Endothelial cell of umbilical vein (primary cell): Measurements from ENCODE around the gene NPPC. TPM values are rescaled to one million over a fixed set of nuclear protein-coding genes. Genes with fewer than 3 reads are reported as not detected.

ENCODE experiments used
- BruUV-seq: library from RNA; stranded (reverse); fragments of 400-500 nt; replicated peaks from 2 replicates; lab custom pipeline; 2021; lab: Mats Ljungman, UMichigan
- CTCF ChIA-PET: fragments of 300-600, 350-600 bp; sonication (Branson Sonifier 250); formaldehyde crosslinking; loops from one replicate; lab custom pipeline; 2021; ENCODE audit warnings: antibody characterized with exemption, inconsistent platforms; lab: Charles Lee
- POLR2A ChIA-PET: fragments of 300-600, 350-600 bp; sonication (Branson Sonifier 250); formaldehyde crosslinking; loops from one replicate; lab custom pipeline; 2021; ENCODE audit warnings: antibody characterized with exemption, inconsistent platforms; lab: Charles Lee
- DNase-seq: peaks from one replicate; pipeline ENCODE4 v3.0.0-alpha.2; 2011; ENCODE audit warnings: low read depth, low spot score
- FAIRE-seq: peaks from 2 replicates; lab custom pipeline; 2011; peaks lifted over from hg19 to GRCh38; lab: Jason Lieb, UNC
- H2AFZ ChIP-seq: 2 replicates; pipeline ENCODE4 v1.6.0; 2012; ENCODE audit warnings: low read depth, low read length, control low read depth, inconsistent platforms
- H3K27ac ChIP-seq: 2 replicates; pipeline ENCODE4 v1.5.1; 2011; ENCODE audit warnings: low read depth, mild to moderate bottlenecking, control low read depth, low read length, moderate library complexity; ENCODE audit not compliant: insufficient read depth
- H3K27me3 ChIP-seq, 2 experiments: 2 replicates each; pipeline versions ENCODE4 v1.6.0 to v1.6.1; 2011; ENCODE audit warnings: low read length in 2 of 2, mixed read lengths in 1 of 2; ENCODE audit not compliant: control insufficient read depth in 2 of 2, insufficient read depth in 2 of 2
- H3K36me3 ChIP-seq, 2 experiments: 2 replicates in 1 of 2; 3 replicates in 1 of 2; pipeline ENCODE4 v1.5.1; 2011; ENCODE audit warnings: low read length in 2 of 2, mild to moderate bottlenecking in 1 of 2, moderate library complexity in 1 of 2; ENCODE audit not compliant: control insufficient read depth in 2 of 2, insufficient read depth in 2 of 2; ENCODE audit errors: extremely low read depth in 1 of 2
- H3K4me1 ChIP-seq: 3 replicates; pipeline ENCODE4 v1.5.1; 2011; ENCODE audit warnings: mild to moderate bottlenecking, low read length; ENCODE audit not compliant: control insufficient read depth, insufficient read depth; ENCODE audit errors: extremely low read depth
- H3K4me2 ChIP-seq: 2 replicates; pipeline ENCODE4 v1.6.1; 2011; ENCODE audit warnings: low read length, control low read depth, mixed read lengths; ENCODE audit not compliant: insufficient read depth
- H3K4me3 ChIP-seq, 3 experiments: fragments of 200-600 bp in 1 of 3; sonication (generic), shearing (Covaris generic) in 1 of 3; replicated peaks in 1 of 3; 2 replicates each; pipeline ENCODE4 v1.5.1; 2011 to 2016; ENCODE audit warnings: control low read depth in 3 of 3, low read length in 3 of 3, mild to moderate bottlenecking in 2 of 3, inconsistent platforms in 1 of 3, low read depth in 1 of 3, moderate library complexity in 1 of 3; ENCODE audit not compliant: insufficient read depth in 1 of 3
- H3K79me2 ChIP-seq: 2 replicates; pipeline ENCODE4 v1.6.0; 2012; ENCODE audit warnings: low read length, inconsistent platforms; ENCODE audit not compliant: control insufficient read depth, insufficient read depth
- H3K9ac ChIP-seq: replicated peaks from 2 replicates; pipeline ENCODE3; 2011; ENCODE audit warnings: low read length, control low read depth; ENCODE audit not compliant: insufficient read depth; ENCODE audit errors: extremely low read depth
- H3K9me1 ChIP-seq: replicated peaks from 3 replicates; pipeline ENCODE4 v1.6.0; 2011; ENCODE audit warnings: mild to moderate bottlenecking, low read length; ENCODE audit not compliant: control insufficient read depth, insufficient read depth; ENCODE audit errors: extremely low read depth
- H3K9me3 ChIP-seq: replicated peaks from 2 replicates; pipeline ENCODE4 v1.5.1; 2012; ENCODE audit warnings: low read length, inconsistent platforms; ENCODE audit not compliant: control insufficient read depth, insufficient read depth
- H4K20me1 ChIP-seq: replicated peaks from 2 replicates; pipeline ENCODE3; 2011; ENCODE audit warnings: mild to moderate bottlenecking, low read length; ENCODE audit not compliant: control insufficient read depth, insufficient read depth; ENCODE audit errors: extremely low read depth
- EZH2 ChIP-seq: IDR thresholded peaks from 2 replicates; pipeline ENCODE4 v1.6.1; 2012; ENCODE audit warnings: borderline replicate concordance, low read depth, mild to moderate bottlenecking, moderate library complexity, low read length, inconsistent platforms; ENCODE audit not compliant: severe bottlenecking
- FOS ChIP-seq: IDR thresholded peaks from 2 replicates; pipeline ENCODE4 v1.6.1; 2011; ENCODE audit warnings: mild to moderate bottlenecking, low read length, moderate library complexity, borderline replicate concordance; ENCODE audit not compliant: insufficient read depth
- GATA2 ChIP-seq: IDR thresholded peaks from 2 replicates; pipeline ENCODE4 v1.7.0; 2011; ENCODE audit warnings: low read depth, mild to moderate bottlenecking, moderate library complexity, mixed read lengths, low read length; ENCODE audit not compliant: insufficient read length, insufficient read depth
- JUN ChIP-seq: IDR thresholded peaks from 2 replicates; pipeline ENCODE4 v1.6.1; 2011; ENCODE audit warnings: borderline replicate concordance, low read depth; ENCODE audit not compliant: insufficient read length, insufficient read depth
- MYC ChIP-seq: IDR thresholded peaks from one replicate; pipeline ENCODE4 v1.6.1; 2011; ENCODE audit warnings: mild to moderate bottlenecking, low read depth, low read length
- POLR2A ChIP-seq: IDR thresholded peaks from 2 replicates; pipeline ENCODE4 v1.6.1; 2012; ENCODE audit warnings: low read depth, mild to moderate bottlenecking, control low read depth, low read length
- POLR2AphosphoS5 ChIP-seq: IDR thresholded peaks from 2 replicates; pipeline ENCODE4 v1.6.1; 2012; ENCODE audit warnings: low read depth, mild to moderate bottlenecking, control low read depth, low read length, moderate library complexity; ENCODE audit not compliant: insufficient read depth
- dilution Hi-C: fragments of 300-500 bp; cut with MboI; formaldehyde crosslinking; loops from one replicate; pipeline ENCODE4 v1.15.0; 2019; ENCODE audit warnings: low sequenced_read_pairs; ENCODE audit not compliant: extremely low pct_ligation_motif_present
- intact Hi-C: fragments of 100-400 bp; cut with micrococcal nuclease; formaldehyde crosslinking; loops from one replicate; pipeline ENCODE4 v1.10.0; 2022
- polyA plus RNA-seq, 4 experiments: library from polyadenylated mRNA; depleted of rRNA in 3 of 4; stranded (reverse) in 3 of 4; unstranded in 1 of 4; fragments of >200 nt; gene quantifications; 2 replicates each; pipeline versions ENCODE4 v1.2.1 to v1.2.3, GENCODE V29; 2011 to 2012; ENCODE audit warnings: missing spikeins in 1 of 4
- total RNA-seq: library from RNA; stranded (reverse); gene quantifications from 2 replicates; pipeline ENCODE4 v1.2.3, GENCODE V29; 2021
- TF ChIP-seq, protein P1 (sequence below), 2 donors: IDR thresholded peaks; 1 replicate in 1 of 2; 2 replicates in 1 of 2; pipeline ENCODE4 v1.5.1; 2011; ENCODE audit warnings: low read length in 2 of 2, mild to moderate bottlenecking in 2 of 2, moderate library complexity in 2 of 2, control low read depth in 1 of 2, inconsistent platforms in 1 of 2, low read depth in 1 of 2; ENCODE audit not compliant: insufficient read depth in 1 of 2; ENCODE audit errors: extremely low read depth in 1 of 2
- TF ChIP-seq, protein P2 (sequence below): IDR thresholded peaks from 2 replicates; pipeline ENCODE4 v1.6.1; 2011; ENCODE audit not compliant: insufficient read depth, insufficient read length

NPPC gene
- total and polyA plus RNA-seq, 2 donors (not counting 3 experiments of a cell fraction or from before 2014, with no cell fraction given), result not detected

DNA sequence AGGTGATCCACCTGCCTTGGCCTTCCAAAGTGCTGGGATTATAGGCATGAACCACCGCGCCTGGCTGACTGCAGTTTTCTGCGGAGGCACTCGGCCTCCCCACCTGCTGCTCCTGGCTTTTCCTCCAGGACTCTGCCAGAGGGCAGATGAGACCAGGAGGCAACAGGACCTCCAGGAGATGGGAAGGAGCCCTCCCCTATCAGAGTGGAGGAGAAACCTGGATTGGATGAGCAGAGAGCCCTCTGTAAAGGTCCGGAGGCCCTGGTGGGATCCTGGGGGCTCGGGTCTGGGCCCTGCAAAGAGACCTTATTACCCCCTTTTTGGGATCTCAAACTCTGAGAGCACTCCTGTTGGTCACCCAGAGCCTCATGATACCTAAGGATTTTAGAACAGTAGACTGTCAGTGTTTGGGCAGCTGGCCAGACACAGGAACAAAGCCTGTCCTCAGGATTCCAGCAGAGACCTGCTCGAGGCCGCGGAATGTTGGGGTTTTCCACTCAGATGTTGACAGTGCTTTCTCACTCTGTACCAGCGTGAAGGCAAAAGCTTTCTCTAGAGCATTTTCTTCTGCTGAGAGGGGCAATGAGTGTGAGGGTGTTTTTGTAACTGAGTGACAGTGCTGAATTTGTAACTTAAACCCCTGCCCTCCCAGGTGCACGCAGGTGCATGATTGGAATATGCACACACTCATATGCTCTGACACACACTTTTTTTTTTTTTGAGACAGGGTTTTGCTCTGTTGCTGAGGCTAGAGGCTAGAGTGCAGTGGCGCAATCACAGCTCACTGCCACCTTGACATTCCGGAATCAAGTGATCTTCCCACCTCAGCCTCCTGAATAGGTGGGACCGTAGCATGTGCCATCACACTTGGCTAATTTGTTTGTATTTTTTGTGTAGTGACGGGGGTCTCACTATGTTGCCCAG, 48.4 kb downstream of the NPPC start:
- Histone ChIP-seq H2AFZ (no peak overlapping the region), H3K27me3 (peaks cover under 1 to 2% of the 10 kb centered on the region in 2 experiments), H3K27ac (no peak overlapping the region), H3K4me3 (no peak overlapping the region), H4K20me1 (no peaks in the 10 kb centered on the region), H3K79me2 (no peaks in the 10 kb centered on the region), H3K9me1 (no peaks in the 10 kb centered on the region), H3K9me3 (no peaks in the 10 kb centered on the region), H3K9ac (no peak overlapping the region), H3K36me3 (no peaks in the 10 kb centered on the region), H3K4me2 (no peak overlapping the region), H3K4me1 (no peaks in the 10 kb centered on the region)
- BruUV-seq, result no TSS peak
- intact Hi-C loops (no loop called here), dilution Hi-C loops (no loop called here)
- no peak for FAIRE-seq
- TF ChIP-seq, protein P1, sequence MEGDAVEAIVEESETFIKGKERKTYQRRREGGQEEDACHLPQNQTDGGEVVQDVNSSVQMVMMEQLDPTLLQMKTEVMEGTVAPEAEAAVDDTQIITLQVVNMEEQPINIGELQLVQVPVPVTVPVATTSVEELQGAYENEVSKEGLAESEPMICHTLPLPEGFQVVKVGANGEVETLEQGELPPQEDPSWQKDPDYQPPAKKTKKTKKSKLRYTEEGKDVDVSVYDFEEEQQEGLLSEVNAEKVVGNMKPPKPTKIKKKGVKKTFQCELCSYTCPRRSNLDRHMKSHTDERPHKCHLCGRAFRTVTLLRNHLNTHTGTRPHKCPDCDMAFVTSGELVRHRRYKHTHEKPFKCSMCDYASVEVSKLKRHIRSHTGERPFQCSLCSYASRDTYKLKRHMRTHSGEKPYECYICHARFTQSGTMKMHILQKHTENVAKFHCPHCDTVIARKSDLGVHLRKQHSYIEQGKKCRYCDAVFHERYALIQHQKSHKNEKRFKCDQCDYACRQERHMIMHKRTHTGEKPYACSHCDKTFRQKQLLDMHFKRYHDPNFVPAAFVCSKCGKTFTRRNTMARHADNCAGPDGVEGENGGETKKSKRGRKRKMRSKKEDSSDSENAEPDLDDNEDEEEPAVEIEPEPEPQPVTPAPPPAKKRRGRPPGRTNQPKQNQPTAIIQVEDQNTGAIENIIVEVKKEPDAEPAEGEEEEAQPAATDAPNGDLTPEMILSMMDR (IDR thresholded peaks at IDR 0.05; ENCODE audit: extremely low read depth in 1 of 2, insufficient read depth in 1 of 2, low read depth in 1 of 2, low read length in 2 of 2), result no peak
- TF ChIP-seq MYC (no peak), JUN (no peak), POLR2A (no peak), EZH2 (no peak), POLR2AphosphoS5 (no peak), FOS (no peak), GATA2 (no peak)
- TF ChIP-seq, protein P2, sequence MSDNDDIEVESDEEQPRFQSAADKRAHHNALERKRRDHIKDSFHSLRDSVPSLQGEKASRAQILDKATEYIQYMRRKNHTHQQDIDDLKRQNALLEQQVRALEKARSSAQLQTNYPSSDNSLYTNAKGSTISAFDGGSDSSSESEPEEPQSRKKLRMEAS, result no peak
- POLR2A ChIA-PET, result interaction anchor here (0.6 kb wide), 1 partner anchor 588 kb away, joined by 4 read pairs; no protein-coding TSS in a partner anchor
- CTCF ChIA-PET, result interaction anchor here (1.4 kb wide), 1 partner anchor 23 kb away, joined by 6 read pairs; no protein-coding TSS in a partner anchor
- no peak for DNase-seq
